ENCODE data around the gene RSL24D1. TPM values are rescaled to one million over a fixed set of nuclear protein-coding genes. Genes with fewer than 3 reads are reported as not detected.

RSL24D1 gene
- 56.6 and 70.0 TPM in 2 replicates for total RNA-seq

DNA sequence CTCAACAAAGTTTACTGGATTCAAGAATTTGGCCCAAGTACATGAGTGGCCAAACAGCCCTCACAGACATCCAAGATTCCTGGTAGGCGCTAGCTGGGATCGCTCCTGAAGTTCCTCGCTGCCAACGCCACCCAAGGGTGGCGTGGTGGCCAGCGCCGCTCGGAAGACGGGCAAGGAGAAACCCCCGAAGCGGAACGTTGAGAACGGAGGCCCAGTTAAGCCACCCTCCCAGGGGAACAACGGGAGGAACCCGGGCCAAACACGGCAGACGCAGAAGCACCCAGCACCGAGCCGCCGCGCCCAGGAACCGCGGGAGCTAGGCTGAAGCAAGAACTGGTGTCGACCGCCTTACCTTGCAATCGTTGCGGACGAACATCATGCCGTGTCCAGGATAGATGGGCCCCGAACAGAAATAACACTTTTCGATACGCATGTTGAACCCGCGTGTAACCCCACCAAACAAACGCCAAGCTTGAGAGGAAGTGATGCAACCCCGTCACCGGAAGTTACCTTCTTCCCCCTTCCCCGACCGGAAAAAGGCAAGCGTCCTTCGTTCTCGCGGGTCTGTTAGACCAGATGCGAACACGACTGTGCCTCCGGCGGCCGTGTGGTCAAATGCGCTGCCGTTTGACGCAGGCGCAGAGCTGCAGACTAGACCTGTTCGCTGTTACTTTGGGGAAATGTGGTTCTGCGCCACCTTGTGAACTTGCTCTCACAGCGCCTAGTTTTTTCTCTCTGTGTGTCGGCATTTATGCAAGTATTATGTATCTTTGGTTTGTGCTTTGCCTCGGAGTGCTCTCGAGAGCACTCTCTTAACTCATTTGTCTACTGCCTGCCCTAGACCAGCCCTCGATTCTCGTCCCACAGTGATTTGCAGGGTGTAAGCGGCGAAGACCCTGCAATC, at the start of gene RSL24D1:
Gene RSL24D1, minus strand, starts transcription at position 484 of the 904 bp plus-strand sequence. Its CDS starts 51 bp downstream, at position 433.

Other genes starting within 250 kb of the RSL24D1 start
- 2.7 and 4.5 TPM in 2 replicates for gene RAB27A, start 92.9 kb upstream of the RSL24D1 start, total RNA-seq
- gene PIGBOS1, start 122.2 kb upstream of the RSL24D1 start, total RNA-seq, result 4.3 and 9.5 TPM in 2 replicates
- 7.4 and 9.0 TPM in 2 replicates for gene PIGB, start 122.3 kb upstream of the RSL24D1 start, total RNA-seq
- gene CCPG1, start 211.4 kb upstream of the RSL24D1 start, total RNA-seq, result 12.3 and 18.7 TPM in 2 replicates
- gene PIERCE2, start 211.6 kb upstream of the RSL24D1 start, total RNA-seq, result 0.51 and 1.5 TPM in 2 replicates